ENCODE measurements around the gene FHIP1A.

GRCh38 chr4:151417766-151418376, 8.9 kb downstream of the FHIP1A start:
- TF ChIP-seq CTCF (IDR thresholded peaks at IDR 0.05): no peak
- no peak for TF ChIP-seq POLR2A (IDR thresholded peaks at IDR 0.05)
